Smooth muscle cell (in vitro differentiated cells): Measurements from ENCODE around the gene POR. TPM values are rescaled to one million over a fixed set of nuclear protein-coding genes. Genes with fewer than 3 reads are reported as not detected.

Source experiments
- DNase-seq: peaks from one replicate; lab custom pipeline; 2025; ENCODE audit not compliant: unreplicated experiment; lab: John Stamatoyannopoulos, UW
- H2AFZ ChIP-seq: fragments of 200-600 bp; sonication (generic); 2 replicates; pipeline ENCODE4 v1.6.0; 2016; ENCODE audit warnings: antibody characterized with exemption, low read depth, mild to moderate bottlenecking
- H3F3A ChIP-seq: fragments of 200-600 bp; sonication (generic); 2 replicates; pipeline ENCODE4 v1.6.0; 2017; ENCODE audit warnings: antibody characterized with exemption, low read depth
- H3K27ac ChIP-seq: fragments of 200-600 bp; sonication (generic); 2 replicates; pipeline ENCODE4 v1.5.1; 2016; ENCODE audit warnings: low read depth, mild to moderate bottlenecking
- H3K27me3 ChIP-seq: fragments of 200-600 bp; sonication (generic); 2 replicates; pipeline ENCODE4 v1.6.1; 2016; ENCODE audit warnings: low read depth, mild to moderate bottlenecking
- H3K36me3 ChIP-seq: fragments of 200-600 bp; sonication (generic); 2 replicates; pipeline ENCODE4 v1.5.1; 2016; ENCODE audit warnings: low read depth
- H3K4me1 ChIP-seq: fragments of 200-600 bp; sonication (generic); 2 replicates; pipeline ENCODE4 v1.5.1; 2016; ENCODE audit warnings: low read depth
- H3K4me2 ChIP-seq: fragments of 200-600 bp; sonication (generic); 2 replicates; pipeline ENCODE4 v1.6.0; 2016; ENCODE audit warnings: mild to moderate bottlenecking
- H3K4me3 ChIP-seq: fragments of 200-600 bp; sonication (generic); 2 replicates; pipeline ENCODE4 v1.5.1; 2016; ENCODE audit warnings: mild to moderate bottlenecking
- H3K79me2 ChIP-seq: fragments of 200-600 bp; sonication (generic); 2 replicates; pipeline ENCODE4 v1.6.0; 2016; ENCODE audit warnings: low read depth, mild to moderate bottlenecking
- H3K9ac ChIP-seq: fragments of 200-600 bp; sonication (generic); 2 replicates; pipeline ENCODE4 v1.6.0; 2016; ENCODE audit warnings: low read depth
- H3K9me3 ChIP-seq: fragments of 200-600 bp; sonication (generic); replicated peaks from 2 replicates; pipeline ENCODE4 v1.5.1; 2016; ENCODE audit warnings: low read depth
- H4K20me1 ChIP-seq: fragments of 200-600 bp; sonication (generic); 2 replicates; pipeline ENCODE4 v1.6.0; 2016; ENCODE audit warnings: low read depth
- WGBS: methylation state at CpG from one replicate; pipeline ENCODE4 v1.1.7; 2016; ENCODE audit warnings: low lambda C conversion rate; 5-methylcytosine and 5-hydroxymethylcytosine counted together
- polyA plus RNA-seq: library from polyadenylated mRNA; unstranded; fragments of >200 nt; fragmentation: Nextera tagmentation; extraction: Ambion mirVana; gene quantifications from 2 replicates; pipeline ENCODE4 v1.2.1, GENCODE V29; 2016
- total RNA-seq: library from RNA; depleted of rRNA; stranded (reverse); fragments of >200 nt; gene quantifications from 2 replicates; pipeline ENCODE4 v1.2.3, GENCODE V29; 2014
- TF ChIP-seq, protein P1 (sequence below): fragments of 200-600 bp; sonication (generic); IDR thresholded peaks from 2 replicates; pipeline ENCODE4 v1.5.1; 2017; ENCODE audit warnings: borderline replicate concordance, mild to moderate bottlenecking, antibody characterized with exemption; ENCODE audit not compliant: insufficient read depth, poor library complexity, severe bottlenecking

POR gene
- 28.3 and 46.7 TPM in 2 replicates for total RNA-seq
- polyA plus RNA-seq, result 52.7 and 63.4 TPM in 2 replicates

GRCh38 chr7:75914655-75915415 is at the start of gene POR:
Gene POR (plus strand): TSS chr7:75915155. CDS start chr7:75954002, 38,847 bp downstream.
- WGBS, result 2% methylated on average over 62 of the region's 82 CpGs
- peaks cover 47% of the 10 kb centered on the region for H3K79me2 ChIP-seq
- H3K4me3 ChIP-seq, result peak within 1 kb of the TSS; percentile 77
- H3K4me2 ChIP-seq, result peak within 1 kb of the TSS; percentile 94
- H3K9me3 ChIP-seq, result no peaks in the 10 kb centered on the region
- peaks cover 27% of the 10 kb centered on the region for H4K20me1 ChIP-seq
- H3F3A ChIP-seq, result no peaks in the 10 kb centered on the region
- H3K9ac ChIP-seq, result peak within 1 kb of the TSS; percentile 76
- no peaks in the 10 kb centered on the region for H3K4me1 ChIP-seq
- H3K36me3 ChIP-seq, result no peaks in the 10 kb centered on the region
- H2AFZ ChIP-seq, result peak within 1 kb of the TSS; percentile 95
- DNase-seq, result peak; percentile 90
- H3K27ac ChIP-seq, result peak within 1 kb of the TSS; percentile 69
- no peaks in the 10 kb centered on the region for H3K27me3 ChIP-seq
- TF ChIP-seq, protein P1, sequence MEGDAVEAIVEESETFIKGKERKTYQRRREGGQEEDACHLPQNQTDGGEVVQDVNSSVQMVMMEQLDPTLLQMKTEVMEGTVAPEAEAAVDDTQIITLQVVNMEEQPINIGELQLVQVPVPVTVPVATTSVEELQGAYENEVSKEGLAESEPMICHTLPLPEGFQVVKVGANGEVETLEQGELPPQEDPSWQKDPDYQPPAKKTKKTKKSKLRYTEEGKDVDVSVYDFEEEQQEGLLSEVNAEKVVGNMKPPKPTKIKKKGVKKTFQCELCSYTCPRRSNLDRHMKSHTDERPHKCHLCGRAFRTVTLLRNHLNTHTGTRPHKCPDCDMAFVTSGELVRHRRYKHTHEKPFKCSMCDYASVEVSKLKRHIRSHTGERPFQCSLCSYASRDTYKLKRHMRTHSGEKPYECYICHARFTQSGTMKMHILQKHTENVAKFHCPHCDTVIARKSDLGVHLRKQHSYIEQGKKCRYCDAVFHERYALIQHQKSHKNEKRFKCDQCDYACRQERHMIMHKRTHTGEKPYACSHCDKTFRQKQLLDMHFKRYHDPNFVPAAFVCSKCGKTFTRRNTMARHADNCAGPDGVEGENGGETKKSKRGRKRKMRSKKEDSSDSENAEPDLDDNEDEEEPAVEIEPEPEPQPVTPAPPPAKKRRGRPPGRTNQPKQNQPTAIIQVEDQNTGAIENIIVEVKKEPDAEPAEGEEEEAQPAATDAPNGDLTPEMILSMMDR, result no peak

GRCh38 chr7:75866114-75866488 is 48.9 kb upstream of the POR start:
- H3K27ac ChIP-seq, result no peak overlapping the region
- H3K27me3 ChIP-seq, result no peaks in the 10 kb centered on the region
- H3K4me3 ChIP-seq, result no peak overlapping the region
- no peak overlapping the region for H3K9ac ChIP-seq
- no peak for DNase-seq
- H3K4me2 ChIP-seq, result peak overlapping the region; percentile 29
- no peaks in the 10 kb centered on the region for H3F3A ChIP-seq
- no peaks in the 10 kb centered on the region for H3K4me1 ChIP-seq
- no peaks in the 10 kb centered on the region for H4K20me1 ChIP-seq
- H3K79me2 ChIP-seq, result no peaks in the 10 kb centered on the region
- no peak overlapping the region for H2AFZ ChIP-seq
- 53% methylated on average over 5 of the region's 5 CpGs for WGBS
- TF ChIP-seq, protein P1, result no peak
- no peaks in the 10 kb centered on the region for H3K36me3 ChIP-seq
- H3K9me3 ChIP-seq, result no peaks in the 10 kb centered on the region

DNA sequence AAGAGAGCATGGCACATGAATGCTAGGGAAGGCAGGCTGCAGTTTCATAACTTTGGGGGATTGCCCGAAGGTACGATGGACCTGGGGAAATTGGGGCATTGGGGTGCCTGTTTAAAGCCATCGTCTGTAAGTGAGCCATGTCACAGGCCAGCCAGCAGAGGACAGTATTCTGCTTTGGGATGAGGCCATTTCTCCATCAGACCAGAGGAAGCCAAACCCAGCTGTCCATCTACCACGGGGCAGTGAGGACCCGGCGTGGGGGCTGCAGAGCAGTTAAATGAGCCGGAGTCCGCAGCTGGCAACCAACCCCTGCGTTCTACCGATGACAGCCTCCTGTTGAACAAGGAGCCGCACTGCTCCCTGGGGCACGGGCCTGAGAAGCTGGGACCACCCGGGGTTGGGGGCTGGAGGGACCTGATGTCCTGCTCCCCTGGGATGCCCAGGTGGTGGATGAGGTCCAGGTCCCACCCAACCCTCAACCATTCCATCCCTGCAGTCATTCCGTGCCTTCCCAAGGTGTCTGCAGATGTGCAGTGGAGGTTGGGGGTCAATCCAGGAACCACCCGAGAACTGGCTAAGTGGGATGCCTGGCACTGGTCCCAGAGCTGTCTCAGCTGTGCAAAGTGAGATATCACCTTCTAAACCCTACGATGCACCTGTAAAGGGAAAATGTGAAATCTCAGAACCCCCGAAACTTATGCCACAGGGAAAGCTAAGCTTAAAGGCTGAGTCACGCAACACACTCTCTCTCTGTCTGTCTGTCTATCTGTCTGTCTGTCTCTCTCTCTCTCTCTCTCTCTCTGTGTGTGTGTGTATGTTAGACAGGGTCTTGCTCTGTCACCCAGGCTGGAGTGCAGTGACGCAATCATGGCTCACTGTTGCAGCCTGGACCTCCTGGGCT is 48.2 kb upstream of the POR start:
- no peak overlapping the region for H3K4me3 ChIP-seq
- peak overlapping the region; percentile 29 for H3K4me2 ChIP-seq
- WGBS, result 56% methylated on average over 19 of the region's 19 CpGs

More for the DNA sequence above, 48.2 kb upstream of the POR start:
- no peaks in the 10 kb centered on the region for H3K9me3 ChIP-seq
- no peak for DNase-seq
- H2AFZ ChIP-seq, result no peak overlapping the region
- H3F3A ChIP-seq, result no peaks in the 10 kb centered on the region
- H3K4me1 ChIP-seq, result no peaks in the 10 kb centered on the region
- TF ChIP-seq, protein P1, result peak; percentile 56
- no peaks in the 10 kb centered on the region for H3K27me3 ChIP-seq
- H3K27ac ChIP-seq, result no peak overlapping the region
- no peaks in the 10 kb centered on the region for H3K36me3 ChIP-seq
- H4K20me1 ChIP-seq, result no peaks in the 10 kb centered on the region
- no peaks in the 10 kb centered on the region for H3K79me2 ChIP-seq
- no peak overlapping the region for H3K9ac ChIP-seq
